Measurements from ENCODE around the gene MPND.

Gene MPND

GRCh38 chr19:4368128-4368820, 24.9 kb downstream of the MPND start:
- Histone ChIP-seq H3K4me1 (ENCODE audit: insufficient read depth, insufficient read length) (peaks cover 35% of the 10 kb centered on the region), H3K9ac (ENCODE audit: insufficient read length, low read depth) (peak overlapping the region; percentile 64), H3K36me3 (ENCODE audit: insufficient read depth, insufficient read length, low read length) (peaks cover 73% of the 10 kb centered on the region), H3K9me3 (ENCODE audit: insufficient read depth, low read length) (no peaks in the 10 kb centered on the region), H3K4me3 (ENCODE audit: insufficient read length, low read depth) (no peak overlapping the region), H3K27me3 (ENCODE audit: insufficient read depth, insufficient read length) (no peaks in the 10 kb centered on the region)
- TF ChIP-seq YY1 (IDR thresholded peaks at IDR 0.05; ENCODE audit: insufficient read depth, insufficient read length) (no peak), SUZ12 (IDR thresholded peaks at IDR 0.05; ENCODE audit: extremely low read depth, insufficient read depth, insufficient read length) (no peak), ZNF274 (IDR thresholded peaks at IDR 0.05; ENCODE audit: low read depth, low read length) (no peak)
- no peak for DNase-seq (ENCODE audit: low read depth, low spot score)

GRCh38 chr19:4369109-4369887, 25.9 kb downstream of the MPND start:
- DNase-seq (ENCODE audit: low read depth, low spot score) = no peak
- no peak overlapping the region for H3K4me3 ChIP-seq (ENCODE audit: insufficient read length, low read depth)
- H3K9me3 ChIP-seq (ENCODE audit: insufficient read depth, low read length) = no peaks in the 10 kb centered on the region
- H3K36me3 ChIP-seq (ENCODE audit: insufficient read depth, insufficient read length, low read length) = peaks cover 70% of the 10 kb centered on the region
- H3K4me1 ChIP-seq (ENCODE audit: insufficient read depth, insufficient read length) = peaks cover 38% of the 10 kb centered on the region
- H3K27me3 ChIP-seq (ENCODE audit: insufficient read depth, insufficient read length) = no peaks in the 10 kb centered on the region
- peak overlapping the region; percentile 51 for H3K9ac ChIP-seq (ENCODE audit: insufficient read length, low read depth)
- TF ChIP-seq ZNF274 (IDR thresholded peaks at IDR 0.05; ENCODE audit: low read depth, low read length) (no peak), SUZ12 (IDR thresholded peaks at IDR 0.05; ENCODE audit: extremely low read depth, insufficient read depth, insufficient read length) (no peak), YY1 (IDR thresholded peaks at IDR 0.05; ENCODE audit: insufficient read depth, insufficient read length) (no peak)

- no peak overlapping the region for H3K4me3 ChIP-seq (ENCODE audit: insufficient read length, low read depth)
- TF ChIP-seq YY1 (IDR thresholded peaks at IDR 0.05; ENCODE audit: insufficient read depth, insufficient read length) (no peak), ZNF274 (IDR thresholded peaks at IDR 0.05; ENCODE audit: low read depth, low read length) (no peak), SUZ12 (IDR thresholded peaks at IDR 0.05; ENCODE audit: extremely low read depth, insufficient read depth, insufficient read length) (no peak)
- H3K9ac ChIP-seq (ENCODE audit: insufficient read length, low read depth) = no peak overlapping the region
- H3K36me3 ChIP-seq (ENCODE audit: insufficient read depth, insufficient read length, low read length) = peaks cover 67% of the 10 kb centered on the region
- DNase-seq (ENCODE audit: low read depth, low spot score) = no peak
- no peaks in the 10 kb centered on the region for H3K27me3 ChIP-seq (ENCODE audit: insufficient read depth, insufficient read length)
- H3K9me3 ChIP-seq (ENCODE audit: insufficient read depth, low read length) = no peaks in the 10 kb centered on the region
- peaks cover 44% of the 10 kb centered on the region for H3K4me1 ChIP-seq (ENCODE audit: insufficient read depth, insufficient read length)
Measured at GRCh38 chr19:4369888-4370260, 26.5 kb downstream of the MPND start.

GRCh38 chr19:4370418-4371041, 27.2 kb downstream of the MPND start:
- Histone ChIP-seq H3K27me3 (ENCODE audit: insufficient read depth, insufficient read length) (no peaks in the 10 kb centered on the region), H3K4me1 (ENCODE audit: insufficient read depth, insufficient read length) (peaks cover 47% of the 10 kb centered on the region), H3K36me3 (ENCODE audit: insufficient read depth, insufficient read length, low read length) (peaks cover 61% of the 10 kb centered on the region), H3K9ac (ENCODE audit: insufficient read length, low read depth) (no peak overlapping the region), H3K9me3 (ENCODE audit: insufficient read depth, low read length) (no peaks in the 10 kb centered on the region), H3K4me3 (ENCODE audit: insufficient read length, low read depth) (no peak overlapping the region)
- TF ChIP-seq YY1 (IDR thresholded peaks at IDR 0.05; ENCODE audit: insufficient read depth, insufficient read length) = no peak
- DNase-seq (ENCODE audit: low read depth, low spot score) = no peak

GRCh38 chr19:4371247-4372164, 28.1 kb downstream of the MPND start:
- H3K4me3 ChIP-seq (ENCODE audit: insufficient read length, low read depth) = no peak overlapping the region
- H3K4me1 ChIP-seq (ENCODE audit: insufficient read depth, insufficient read length) = peaks cover 49% of the 10 kb centered on the region
- no peak for DNase-seq (ENCODE audit: low read depth, low spot score)
- peaks cover 51% of the 10 kb centered on the region for H3K36me3 ChIP-seq (ENCODE audit: insufficient read depth, insufficient read length, low read length)
- H3K9me3 ChIP-seq (ENCODE audit: insufficient read depth, low read length) = no peaks in the 10 kb centered on the region
- peak overlapping the region; percentile 27 for H3K9ac ChIP-seq (ENCODE audit: insufficient read length, low read depth)
- H3K27me3 ChIP-seq (ENCODE audit: insufficient read depth, insufficient read length) = no peaks in the 10 kb centered on the region
- TF ChIP-seq YY1 (IDR thresholded peaks at IDR 0.05; ENCODE audit: insufficient read depth, insufficient read length) (no peak), SUZ12 (IDR thresholded peaks at IDR 0.05; ENCODE audit: extremely low read depth, insufficient read depth, insufficient read length) (no peak), ZNF274 (IDR thresholded peaks at IDR 0.05; ENCODE audit: low read depth, low read length) (no peak)

GRCh38 chr19:4372165-4373012, 29.0 kb downstream of the MPND start:
- Histone ChIP-seq H3K4me1 (ENCODE audit: insufficient read depth, insufficient read length) (peaks cover 56% of the 10 kb centered on the region), H3K36me3 (ENCODE audit: insufficient read depth, insufficient read length, low read length) (peaks cover 42% of the 10 kb centered on the region), H3K4me3 (ENCODE audit: insufficient read length, low read depth) (no peak overlapping the region), H3K9me3 (ENCODE audit: insufficient read depth, low read length) (no peaks in the 10 kb centered on the region), H3K27me3 (ENCODE audit: insufficient read depth, insufficient read length) (no peaks in the 10 kb centered on the region), H3K9ac (ENCODE audit: insufficient read length, low read depth) (peak overlapping the region; percentile 36)
- DNase-seq (ENCODE audit: low read depth, low spot score) = no peak
- TF ChIP-seq SUZ12 (IDR thresholded peaks at IDR 0.05; ENCODE audit: extremely low read depth, insufficient read depth, insufficient read length) (no peak), YY1 (IDR thresholded peaks at IDR 0.05; ENCODE audit: insufficient read depth, insufficient read length) (no peak), ZNF274 (IDR thresholded peaks at IDR 0.05; ENCODE audit: low read depth, low read length) (no peak)

Measured in NT2/D1 (cell line).